ENCODE measurements around the gene DENND1A.

DENND1A gene

DNA sequence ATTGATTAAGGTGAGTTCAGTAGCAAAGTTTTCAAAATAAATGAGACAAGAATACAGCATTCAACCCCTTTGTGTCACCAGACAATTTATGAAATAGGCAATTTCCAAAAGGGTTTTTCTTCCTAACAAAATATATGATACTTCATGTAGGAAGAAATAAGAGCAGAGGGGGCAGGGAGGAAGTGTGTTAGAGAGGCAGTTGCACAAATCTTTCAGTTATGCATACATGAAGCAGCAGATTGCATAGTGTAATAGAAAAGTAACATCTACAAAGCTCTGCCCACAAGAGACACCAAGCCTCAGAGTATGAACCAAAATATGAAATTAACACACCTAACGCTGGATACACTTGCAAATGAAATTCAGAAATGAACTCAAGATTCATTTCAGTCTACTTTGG lies 157.0 kb downstream of the DENND1A start:
- no peak for DNase-seq (ENCODE audit: low read depth in 2 of 2)

- no peak for DNase-seq (ENCODE audit: low read depth in 2 of 2)
Observed at GRCh38 chr9:123772374-123772773, 157.6 kb downstream of the DENND1A start.

GRCh38 chr9:123771690-123772089 lies 158.2 kb downstream of the DENND1A start:
- no peak for DNase-seq (ENCODE audit: low read depth in 2 of 2)

GRCh38 chr9:123769719-123770118 lies 160.2 kb downstream of the DENND1A start:
- DNase-seq (ENCODE audit: low read depth in 2 of 2), result no peak

DNA sequence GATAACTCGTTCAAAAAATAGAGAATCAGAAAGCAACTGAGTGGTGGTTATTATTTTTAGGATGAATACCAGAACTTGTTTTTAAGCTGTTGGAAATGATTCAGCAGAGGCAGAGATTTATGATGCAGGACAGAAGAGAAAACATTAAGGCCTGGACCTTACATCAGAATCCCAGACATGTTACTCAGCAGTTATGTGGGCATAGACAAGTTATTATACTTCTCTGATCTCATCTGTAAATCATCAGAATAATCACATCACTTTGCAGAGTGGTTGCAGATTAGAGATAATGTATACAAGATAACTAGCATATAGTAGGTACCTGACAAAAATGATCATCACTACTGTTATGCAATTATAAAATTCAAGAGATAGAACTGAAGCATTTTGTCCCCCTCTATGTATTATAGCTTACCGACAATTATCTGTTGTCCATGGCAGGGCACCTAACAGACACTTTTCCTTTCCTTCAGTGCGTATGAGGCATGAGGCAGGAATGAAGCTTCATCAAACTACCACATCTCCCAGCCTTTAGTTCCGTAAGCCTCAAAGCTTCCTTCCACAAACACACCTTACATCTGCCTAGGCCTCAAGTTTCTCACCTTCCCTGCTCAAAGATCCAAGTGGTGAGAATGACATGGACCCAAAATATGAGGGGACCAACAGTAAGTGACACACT lies 165.9 kb downstream of the DENND1A start:
- no peak for DNase-seq (ENCODE audit: low read depth in 2 of 2)

DNA sequence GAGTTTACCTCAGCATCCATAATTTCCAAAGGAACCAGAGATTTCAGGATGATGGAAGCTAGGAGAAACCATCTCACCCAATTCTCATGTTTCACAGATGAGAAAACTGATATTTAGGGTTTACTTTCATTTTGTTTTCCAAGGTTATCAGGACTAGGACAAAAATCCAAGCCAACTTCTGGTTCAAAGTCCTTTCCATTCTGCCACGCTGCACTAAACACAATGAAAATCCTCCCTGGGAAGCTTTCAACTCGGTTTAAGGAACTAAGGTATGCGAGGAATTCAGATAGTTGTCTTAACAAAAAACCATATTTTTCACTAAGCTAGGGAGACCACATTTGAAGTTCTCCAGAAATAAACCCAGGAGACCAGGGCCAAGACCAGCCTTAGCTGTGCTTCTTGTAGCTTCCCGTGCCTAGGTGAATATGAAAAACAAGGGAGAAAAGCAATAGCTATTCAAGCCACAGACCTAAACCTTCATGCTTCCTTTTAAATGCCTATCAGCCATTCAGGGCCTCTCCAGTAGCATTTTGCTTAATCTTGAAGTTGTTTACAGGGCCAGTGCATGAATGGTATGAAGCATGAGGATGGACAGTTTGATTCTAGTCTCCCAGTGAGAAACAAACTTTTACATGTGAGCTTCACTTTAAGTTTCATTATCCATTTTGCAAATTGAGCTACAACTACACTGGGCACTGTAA lies 167.9 kb downstream of the DENND1A start:
- DNase-seq (ENCODE audit: low read depth in 2 of 2), result no peak

DNA sequence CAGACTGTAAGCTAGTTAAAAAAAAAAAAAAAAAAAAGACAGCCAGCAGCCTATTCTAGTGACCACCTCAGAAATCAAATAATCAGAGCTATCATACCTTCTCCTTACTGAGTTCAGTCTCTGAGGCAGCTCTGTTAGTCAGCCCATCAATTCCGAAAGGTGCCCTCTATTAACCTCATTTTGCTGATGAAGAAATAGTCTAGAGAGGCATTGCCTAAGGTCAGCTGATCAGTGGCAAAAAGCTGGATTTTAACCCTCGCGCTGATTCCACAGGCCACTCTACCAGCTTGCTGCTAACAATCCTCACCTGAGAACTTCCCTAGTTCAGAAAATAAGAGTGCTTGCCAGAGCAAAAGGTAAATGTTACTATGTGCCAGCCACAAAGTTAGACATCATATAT lies 172.0 kb downstream of the DENND1A start:
- no peak for DNase-seq (ENCODE audit: low read depth in 2 of 2)

DNA sequence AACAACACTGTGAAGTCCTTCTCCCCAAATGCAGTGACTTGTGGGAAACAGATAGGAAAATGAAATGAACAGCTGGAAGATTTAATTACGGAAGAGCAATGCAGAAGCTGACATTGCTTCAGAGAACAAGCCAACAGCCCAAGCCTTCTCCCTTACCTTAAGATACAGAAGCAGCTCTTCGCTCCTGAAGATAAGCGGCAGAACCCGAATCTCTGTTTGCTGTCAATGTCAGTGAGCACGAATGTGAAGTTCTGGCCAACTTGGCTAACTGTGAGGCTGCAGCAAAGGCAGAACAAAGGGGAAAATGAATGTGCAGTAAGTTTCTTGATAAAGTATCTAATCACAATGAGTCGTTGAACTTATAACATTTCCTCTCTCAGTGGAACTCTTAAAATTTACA lies 172.4 kb downstream of the DENND1A start:
- DNase-seq (ENCODE audit: low read depth in 2 of 2), result no peak

DNA sequence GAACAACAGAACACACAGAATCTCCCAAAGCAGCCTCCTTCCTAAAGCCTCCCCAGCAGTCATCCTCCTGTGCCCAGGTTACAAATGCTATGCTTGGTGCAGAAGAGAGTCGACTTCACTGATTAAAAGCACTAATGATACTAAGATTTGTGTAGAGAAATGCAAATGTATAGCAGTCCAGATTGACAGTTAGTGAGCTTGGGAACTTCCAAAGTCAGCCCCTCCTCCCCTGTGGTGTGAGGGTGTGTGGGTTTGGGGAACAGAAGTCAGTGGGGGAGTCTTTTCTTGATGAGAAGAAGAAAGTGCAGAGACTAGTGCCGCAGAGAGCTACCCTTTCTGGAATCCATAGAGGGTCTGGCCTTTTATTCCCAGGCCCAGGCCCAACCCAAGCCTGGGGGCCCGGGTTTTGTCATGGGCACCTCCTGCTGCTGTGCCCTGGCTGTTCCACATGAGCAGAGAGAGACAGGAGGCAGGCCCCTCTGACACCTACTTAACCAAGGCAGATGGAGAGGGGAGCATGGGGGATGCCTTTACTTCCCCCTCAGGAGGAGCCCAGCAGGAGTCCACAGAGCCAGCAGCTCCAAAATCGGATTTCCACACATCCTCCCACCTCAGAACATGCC lies 173.3 kb downstream of the DENND1A start:
- DNase-seq (ENCODE audit: low read depth in 2 of 2), result no peak

DNA sequence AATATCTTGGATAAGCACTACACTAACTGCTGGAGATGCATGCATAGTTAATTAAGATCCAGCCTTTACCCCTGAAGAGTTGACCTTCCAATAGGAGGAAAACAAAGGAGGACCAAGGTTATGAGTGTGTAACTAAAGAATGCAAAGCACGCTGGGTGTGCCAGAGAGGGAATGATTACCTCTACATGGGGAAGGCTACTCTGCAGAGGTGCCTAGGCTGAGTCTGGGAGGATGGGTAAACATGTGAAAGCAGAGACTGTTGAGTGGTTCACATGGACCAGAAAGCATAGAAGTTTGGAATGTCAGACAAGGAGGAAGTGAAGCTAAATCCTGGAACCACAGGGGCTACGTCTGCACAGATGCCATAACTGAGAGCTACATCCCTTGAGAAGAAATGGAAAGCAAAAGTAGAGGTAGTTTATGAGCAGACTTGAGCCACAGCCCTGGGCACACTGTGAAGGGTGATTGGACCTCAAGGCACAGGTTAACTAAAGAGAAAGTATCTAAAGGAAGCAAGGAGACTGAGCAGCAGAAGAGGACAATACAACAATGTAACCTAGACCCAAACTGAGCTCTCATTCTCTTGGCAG lies 176.2 kb downstream of the DENND1A start:
- no peak for DNase-seq (ENCODE audit: low read depth in 2 of 2)

DNA sequence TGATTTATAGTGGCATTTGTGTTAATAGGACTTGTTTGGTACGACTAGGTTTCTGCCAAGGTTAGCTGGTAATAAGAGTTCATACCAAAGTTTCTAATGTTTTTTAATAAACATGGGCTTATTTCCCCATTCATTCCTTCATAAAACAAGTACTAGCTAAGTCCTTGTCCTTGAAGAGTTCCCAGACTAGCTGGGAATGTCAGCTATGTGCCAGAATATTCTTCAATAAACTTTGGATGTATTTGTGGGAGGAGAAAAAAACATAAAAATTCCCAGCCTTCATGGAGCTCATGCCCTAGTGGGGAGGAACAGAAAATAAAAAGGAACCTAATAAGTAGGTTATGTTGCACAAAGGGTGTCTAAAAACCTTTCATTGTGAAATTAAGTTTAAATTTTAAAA lies 176.9 kb downstream of the DENND1A start:
- no peak for DNase-seq (ENCODE audit: low read depth in 2 of 2)

- no peak for DNase-seq (ENCODE audit: low read depth in 2 of 2)
Observed at GRCh38 chr9:123749580-123750202, 180.2 kb downstream of the DENND1A start.

GRCh38 chr9:123746765-123747164 lies 183.2 kb downstream of the DENND1A start:
- no peak for DNase-seq (ENCODE audit: low read depth in 2 of 2)

DNA sequence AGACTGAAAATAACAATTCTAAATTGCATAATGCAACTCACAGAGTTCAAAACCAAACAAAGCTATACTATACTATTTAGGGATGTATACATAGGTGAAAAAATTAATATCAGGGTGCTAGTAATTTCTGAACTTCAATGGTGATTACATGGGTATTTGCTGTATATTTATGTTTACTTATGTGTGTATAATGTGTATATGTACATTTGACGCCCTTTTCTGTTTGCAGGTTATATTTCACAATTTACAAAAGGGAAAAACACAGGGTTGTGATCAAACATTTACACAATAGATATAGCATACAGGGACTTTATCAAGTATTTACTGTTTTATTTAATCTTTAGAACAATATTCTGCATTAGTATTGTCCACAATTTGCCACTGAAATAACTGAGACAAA lies 184.0 kb downstream of the DENND1A start:
- DNase-seq (ENCODE audit: low read depth in 2 of 2), result no peak

DNA sequence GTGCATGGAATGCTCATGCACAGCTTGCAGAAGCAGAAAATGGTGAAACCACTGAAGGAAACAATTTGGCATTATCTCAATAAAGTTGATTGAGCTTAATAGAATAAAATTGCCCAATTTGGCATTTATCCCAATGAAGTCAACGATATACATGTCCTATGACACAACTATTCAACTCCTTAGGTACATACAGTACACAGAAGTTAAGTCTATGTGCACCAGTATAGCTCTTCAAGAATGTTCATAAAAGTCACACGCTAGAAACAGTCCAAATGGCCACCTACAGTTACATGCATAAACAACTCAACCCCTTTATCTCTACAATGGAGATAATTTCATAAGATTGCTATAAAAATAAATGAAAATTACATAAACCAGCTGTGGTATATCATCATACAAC lies 184.5 kb downstream of the DENND1A start:
- no peak for DNase-seq (ENCODE audit: low read depth in 2 of 2)

GRCh38 chr9:123743737-123744136 lies 186.2 kb downstream of the DENND1A start:
- DNase-seq (ENCODE audit: low read depth in 2 of 2), result no peak

DNA sequence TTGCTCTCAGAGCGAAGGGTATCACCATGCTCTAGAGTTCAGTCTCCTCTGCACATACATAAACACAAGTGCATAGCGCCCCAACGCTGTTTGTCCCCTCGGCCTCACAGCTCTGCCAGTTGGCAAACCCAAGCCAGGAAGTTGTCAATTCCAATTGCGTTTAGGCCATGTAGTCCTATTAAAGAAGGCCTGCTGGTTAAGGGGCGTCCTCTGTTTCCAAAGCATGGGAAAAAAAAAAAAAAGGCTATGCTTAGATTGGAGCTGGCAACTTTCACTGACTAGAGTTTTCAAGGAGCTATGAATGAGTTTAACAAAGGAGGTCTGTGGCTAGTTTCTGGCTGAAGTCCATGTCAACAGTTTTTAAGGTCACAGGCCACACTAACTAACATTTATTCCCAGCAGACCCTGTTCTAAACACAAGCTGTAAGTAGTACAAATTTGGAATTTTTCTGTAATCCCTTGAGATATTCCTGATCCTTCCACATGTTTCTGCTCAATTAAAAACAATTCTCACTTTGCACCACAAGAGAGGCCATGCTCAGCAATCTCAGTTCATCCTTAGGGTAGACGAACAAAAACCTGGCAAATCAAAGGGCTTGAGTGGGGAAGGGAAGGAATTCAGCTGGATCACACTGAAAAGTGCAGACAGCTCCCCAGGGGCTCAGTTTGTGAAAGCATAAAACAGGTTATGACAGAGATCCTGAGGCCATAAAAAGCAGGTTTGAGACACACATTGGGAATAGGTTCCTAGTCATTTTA lies 187.7 kb downstream of the DENND1A start:
- DNase-seq (ENCODE audit: low read depth in 2 of 2), result no peak

DNA sequence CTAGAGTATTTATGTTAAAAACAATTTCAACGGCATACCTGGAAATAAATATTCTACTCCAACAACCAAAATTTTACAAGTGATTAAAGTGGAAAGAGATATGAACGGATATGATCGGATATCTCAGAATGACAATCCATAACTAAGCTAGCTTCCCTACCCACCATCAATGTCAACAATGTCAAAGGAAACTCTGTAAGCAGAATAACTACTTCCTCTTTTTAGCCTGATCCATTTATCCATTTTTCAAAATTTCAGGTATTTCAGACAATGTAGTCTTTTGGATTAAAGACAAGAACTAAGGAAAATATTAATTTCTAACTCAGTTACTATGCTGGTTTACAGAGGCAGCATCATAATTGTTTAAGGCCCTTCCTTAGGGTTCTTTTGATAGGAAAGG lies 188.7 kb downstream of the DENND1A start:
- no peak for DNase-seq (ENCODE audit: low read depth in 2 of 2)

DNA sequence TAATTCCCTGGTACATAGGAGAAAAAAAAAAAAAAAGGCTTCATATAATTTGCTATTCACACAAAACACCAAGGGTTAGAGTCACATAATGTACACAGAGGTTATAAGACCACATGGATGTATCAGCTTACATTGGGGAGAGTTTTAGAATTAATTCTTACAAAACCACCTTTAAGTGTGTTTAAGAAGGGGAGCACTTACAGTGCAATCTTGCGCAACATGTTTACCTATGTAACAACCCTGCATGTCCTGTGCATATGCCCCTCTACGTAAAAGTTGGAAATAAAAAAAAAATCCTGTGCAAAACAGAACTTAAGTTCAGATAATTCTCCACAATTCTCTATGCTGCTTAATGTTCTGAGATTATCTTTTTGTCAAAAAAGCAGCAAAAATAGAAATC lies 190.0 kb downstream of the DENND1A start:
- no peak for DNase-seq (ENCODE audit: low read depth in 2 of 2)

- no peak for DNase-seq (ENCODE audit: low read depth in 2 of 2)
Observed at GRCh38 chr9:123739387-123739786, 190.5 kb downstream of the DENND1A start.

DNA sequence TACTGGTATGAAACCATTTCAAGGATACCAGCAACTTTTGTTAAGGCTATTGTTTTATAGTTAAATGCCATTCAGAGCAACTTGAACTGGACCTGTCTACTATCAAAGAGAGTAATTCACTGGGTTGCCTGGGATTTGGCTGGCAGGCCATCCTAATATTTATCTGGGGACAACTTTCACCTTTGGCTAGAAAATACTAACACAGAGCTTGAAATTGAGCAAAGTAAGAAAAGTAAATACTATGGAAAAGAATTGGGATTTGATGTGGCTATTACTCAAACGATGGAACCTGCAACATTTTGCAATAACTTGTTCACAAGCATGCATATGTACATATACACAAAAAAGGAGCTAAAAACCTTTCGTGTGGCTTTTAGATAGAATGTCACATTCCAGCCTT lies 191.3 kb downstream of the DENND1A start:
- no peak for DNase-seq (ENCODE audit: low read depth in 2 of 2)

DNA sequence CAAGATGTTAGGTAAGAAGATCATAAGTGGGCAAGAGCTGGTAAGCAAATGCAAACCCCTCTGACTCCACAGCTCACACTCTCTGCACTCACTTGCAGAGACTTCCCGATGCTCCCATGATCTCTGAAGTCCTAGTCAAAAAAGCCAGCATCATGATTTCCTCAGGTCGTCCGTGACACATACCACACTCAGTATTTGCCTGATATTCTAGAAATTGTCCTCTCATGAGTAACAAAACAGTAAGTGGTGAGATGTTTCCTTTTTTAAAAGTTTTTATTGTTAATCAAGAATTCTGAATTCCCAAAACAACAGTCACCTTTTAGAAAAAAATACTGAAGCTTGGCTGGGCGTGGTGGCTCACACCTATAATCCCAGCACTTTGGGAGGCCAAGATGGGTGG lies 194.6 kb downstream of the DENND1A start:
- DNase-seq (ENCODE audit: low read depth in 2 of 2), result no peak
